ENCODE results near the gene PCSK2.

- TF ChIP-seq CTCF (conservative IDR thresholded peaks at IDR 0.05), result no peak
- TF ChIP-seq EZH2 (IDR thresholded peaks at IDR 0.05; ENCODE audit: low read depth), result no peak
Observed at GRCh38 chr20:17357238-17357637, 130.4 kb downstream of the PCSK2 start.

Measured in PC-9 (cell line).